Activated T-helper 17 cell treated with anti-CD3 and anti-CD28 coated beads, Interleukin-2, amount 50 U/mL, for 72 hours (primary cell): Measurements from ENCODE around the gene HSD17B2. TPM values are rescaled to one million over a fixed set of nuclear protein-coding genes. Genes with fewer than 3 reads are reported as not detected.

Experiments used
- total RNA-seq, 2 donors: library from RNA; stranded (reverse); gene quantifications; one replicate each; pipeline ENCODE4 v1.2.3, GENCODE V29; 2022

HSD17B2 gene
- total RNA-seq, 2 donors from 2014 or later = not detected

Other genes with a start within 250 kb of the HSD17B2 start
- gene SDR42E1, start 23.8 kb upstream of the HSD17B2 start, total RNA-seq = 1 to 10 TPM; 3.7 to 5.1 TPM
- 10 to 100 TPM; 31.9 to 41.0 TPM for gene MPHOSPH6, start 135.0 kb downstream of the HSD17B2 start, total RNA-seq